Fibroblast of skin of back (primary cell): ENCODE data around the gene CIAO2B.
"Not testable (repeated sequence)": the region's sequence is repeated elsewhere in the genome, so short reads cannot be mapped to it uniquely, and the experiment has no call there.

Experiments used
- DNase-seq: peaks from one replicate; pipeline ENCODE4 v3.0.0-alpha.2; 2013

The CIAO2B gene

GRCh38 chr16:66903544-66904427 is 30.4 kb downstream of the CIAO2B start:
- DNase-seq = no peak

- DNase-seq = no peak
These were observed 31.3 kb downstream of the CIAO2B start for GRCh38 chr16:66902648-66903543.

GRCh38 chr16:66901626-66902025 is 32.6 kb downstream of the CIAO2B start:
- DNase-seq = no peak

- DNase-seq = no peak
These were observed 33.3 kb downstream of the CIAO2B start for GRCh38 chr16:66900721-66901441.

- DNase-seq = peak; percentile 66
These were observed 34.1 kb downstream of the CIAO2B start for GRCh38 chr16:66899945-66900710.

- DNase-seq = no peak
These were observed 34.8 kb downstream of the CIAO2B start for GRCh38 chr16:66899310-66899944.

GRCh38 chr16:66898933-66899309 is 35.3 kb downstream of the CIAO2B start:
- DNase-seq = no peak

GRCh38 chr16:66898207-66898606 is 36.0 kb downstream of the CIAO2B start:
- DNase-seq = peak; percentile 45

GRCh38 chr16:66896682-66897081 is 37.5 kb downstream of the CIAO2B start:
- not testable (repeated sequence) for DNase-seq

GRCh38 chr16:66895999-66896398 is 38.2 kb downstream of the CIAO2B start:
- no peak for DNase-seq

- no peak for DNase-seq
These were observed 38.6 kb downstream of the CIAO2B start for GRCh38 chr16:66895689-66895979.

- DNase-seq = peak; percentile 66
These were observed 39.1 kb downstream of the CIAO2B start for GRCh38 chr16:66894948-66895688.

- DNase-seq = no peak
These were observed 40.1 kb downstream of the CIAO2B start for GRCh38 chr16:66894055-66894454.

GRCh38 chr16:66891797-66892196 is 42.4 kb downstream of the CIAO2B start:
- no peak for DNase-seq

GRCh38 chr16:66891360-66891759 is 42.8 kb downstream of the CIAO2B start:
- DNase-seq = no peak

GRCh38 chr16:66890799-66891198 is 43.4 kb downstream of the CIAO2B start:
- no peak for DNase-seq

GRCh38 chr16:66889622-66890021 is 44.6 kb downstream of the CIAO2B start:
- DNase-seq = no peak

GRCh38 chr16:66888647-66889615 is 45.3 kb downstream of the CIAO2B start:
- DNase-seq = no peak

GRCh38 chr16:66886914-66887313 is 47.3 kb downstream of the CIAO2B start:
- DNase-seq = no peak

- no peak for DNase-seq
These were observed 47.9 kb downstream of the CIAO2B start for GRCh38 chr16:66886321-66886720.
